Measurements from ENCODE around the gene KRT79. TPM values are rescaled to one million over a fixed set of nuclear protein-coding genes. Genes with fewer than 3 reads are reported as not detected.

Gene KRT79
- total and polyA plus RNA-seq, 8 donors: 0.09 TPM; not detected in 7

DNA sequence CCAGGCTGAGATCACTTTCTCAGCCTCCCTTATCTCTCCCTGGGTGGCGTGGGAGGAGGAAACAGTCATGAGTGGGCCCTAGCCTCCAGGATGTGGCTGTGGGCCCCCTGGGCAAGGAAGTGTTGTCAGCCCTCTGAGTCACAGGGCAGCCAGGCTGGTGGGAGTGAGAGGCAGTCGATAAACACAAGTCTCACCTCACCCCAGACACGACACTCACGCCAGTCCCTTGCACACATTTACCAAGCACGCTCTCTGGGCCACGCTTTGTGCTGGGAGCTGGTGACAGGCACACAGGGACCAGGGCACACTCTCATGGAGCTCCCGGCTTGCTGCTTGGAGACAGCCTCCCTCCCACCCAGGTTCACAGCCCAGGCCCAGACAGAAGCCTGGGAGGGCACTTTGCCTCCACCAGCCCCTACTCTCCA is 1.9 kb upstream of the KRT79 start:
- FAIRE-seq: no peak
- ATAC-seq: no peak
- Histone ChIP-seq H3K4me3 (no peak overlapping the region), H3K4me1 (no peaks in the 10 kb centered on the region), H3K36me3 (no peaks in the 10 kb centered on the region), H3K27me3 (no peaks in the 10 kb centered on the region), H3K27ac (no peak overlapping the region), H3K9me3 (no peaks in the 10 kb centered on the region)
- intact Hi-C loops (cut with DNase I): no loop called here
- DNase-seq: no peak
- TF ChIP-seq, protein P1, sequence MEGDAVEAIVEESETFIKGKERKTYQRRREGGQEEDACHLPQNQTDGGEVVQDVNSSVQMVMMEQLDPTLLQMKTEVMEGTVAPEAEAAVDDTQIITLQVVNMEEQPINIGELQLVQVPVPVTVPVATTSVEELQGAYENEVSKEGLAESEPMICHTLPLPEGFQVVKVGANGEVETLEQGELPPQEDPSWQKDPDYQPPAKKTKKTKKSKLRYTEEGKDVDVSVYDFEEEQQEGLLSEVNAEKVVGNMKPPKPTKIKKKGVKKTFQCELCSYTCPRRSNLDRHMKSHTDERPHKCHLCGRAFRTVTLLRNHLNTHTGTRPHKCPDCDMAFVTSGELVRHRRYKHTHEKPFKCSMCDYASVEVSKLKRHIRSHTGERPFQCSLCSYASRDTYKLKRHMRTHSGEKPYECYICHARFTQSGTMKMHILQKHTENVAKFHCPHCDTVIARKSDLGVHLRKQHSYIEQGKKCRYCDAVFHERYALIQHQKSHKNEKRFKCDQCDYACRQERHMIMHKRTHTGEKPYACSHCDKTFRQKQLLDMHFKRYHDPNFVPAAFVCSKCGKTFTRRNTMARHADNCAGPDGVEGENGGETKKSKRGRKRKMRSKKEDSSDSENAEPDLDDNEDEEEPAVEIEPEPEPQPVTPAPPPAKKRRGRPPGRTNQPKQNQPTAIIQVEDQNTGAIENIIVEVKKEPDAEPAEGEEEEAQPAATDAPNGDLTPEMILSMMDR (IDR thresholded peaks at IDR 0.05): no peak
- WGBS, 2 donors: 73 to 82% methylated on average over 7 of the region's 7 CpGs

DNA sequence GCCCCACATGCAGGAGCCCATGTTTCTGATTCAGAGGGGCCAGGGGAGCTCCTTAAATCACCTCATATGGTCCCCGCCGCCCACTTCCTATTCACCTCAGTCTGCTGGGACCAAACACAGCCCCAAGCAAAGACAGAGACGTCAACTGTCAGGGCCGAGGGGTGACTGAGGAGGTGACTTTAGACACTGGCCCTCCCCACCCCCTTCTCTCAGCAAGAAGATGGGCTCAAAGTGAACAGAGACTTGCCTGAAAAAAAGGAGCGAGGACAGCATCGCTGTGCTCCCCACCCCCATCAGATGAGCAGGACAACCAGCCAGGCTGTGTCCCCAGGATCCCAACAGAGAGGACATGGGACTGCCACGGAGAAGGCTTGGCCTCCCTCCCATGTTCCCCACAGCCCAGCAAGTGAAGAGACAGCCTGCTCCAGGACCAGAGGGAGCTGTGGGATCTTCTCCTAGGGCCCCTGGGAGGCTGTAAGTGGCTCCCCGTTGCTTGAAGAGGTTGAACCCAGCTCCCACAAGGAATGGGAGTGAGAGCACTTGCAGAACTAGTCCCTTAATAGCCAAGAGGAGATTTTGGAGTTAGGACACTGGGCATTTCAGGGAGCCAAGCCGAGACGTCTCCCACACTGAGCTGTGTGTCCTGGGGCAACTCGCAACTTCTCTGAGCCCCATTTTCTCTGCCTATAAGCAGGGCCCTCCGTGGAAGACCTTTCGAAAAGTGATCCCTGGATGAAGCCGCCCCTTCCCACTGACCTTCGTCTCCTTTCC is 1.3 kb upstream of the KRT79 start:
- Histone ChIP-seq H3K27me3 (no peaks in the 10 kb centered on the region), H3K36me3 (no peaks in the 10 kb centered on the region), H3K9me3 (no peaks in the 10 kb centered on the region), H3K4me1 (no peaks in the 10 kb centered on the region), H3K27ac (no peak overlapping the region), H3K4me3 (no peak overlapping the region)
- WGBS, 2 donors: 72 to 81% methylated on average over 15 of the region's 15 CpGs
- FAIRE-seq (no peak), DNase-seq (no peak), ATAC-seq (no peak)
- intact Hi-C loops (cut with DNase I): no loop called here
- TF ChIP-seq, protein P1 (IDR thresholded peaks at IDR 0.05): no peak

DNA sequence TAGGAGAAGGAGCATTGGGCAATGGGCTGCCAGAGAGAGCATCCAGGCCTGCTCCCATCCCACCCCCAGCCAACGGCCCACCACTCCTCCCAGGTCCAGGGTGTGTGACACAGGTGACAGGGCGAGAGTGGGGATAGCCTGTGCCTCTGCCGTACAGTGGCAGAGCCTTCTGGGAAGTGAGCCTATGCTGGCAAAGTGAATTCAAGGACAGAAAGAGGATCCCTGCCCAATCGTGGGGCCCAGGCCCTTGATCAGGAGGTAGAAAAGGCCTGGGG is 553 bp upstream of the KRT79 start:
- FAIRE-seq (no peak), DNase-seq (no peak), ATAC-seq (no peak)
- Histone ChIP-seq H3K36me3 (no peaks in the 10 kb centered on the region), H3K27me3 (no peaks in the 10 kb centered on the region), H3K27ac (no peak overlapping the region), H3K4me3 (no peak overlapping the region), H3K4me1 (no peaks in the 10 kb centered on the region), H3K9me3 (no peaks in the 10 kb centered on the region)
- TF ChIP-seq, protein P1 (IDR thresholded peaks at IDR 0.05): no peak
- intact Hi-C loops (cut with DNase I): no loop called here
- WGBS, 2 donors: 53 to 62% methylated on average over 4 of the region's 4 CpGs

DNA sequence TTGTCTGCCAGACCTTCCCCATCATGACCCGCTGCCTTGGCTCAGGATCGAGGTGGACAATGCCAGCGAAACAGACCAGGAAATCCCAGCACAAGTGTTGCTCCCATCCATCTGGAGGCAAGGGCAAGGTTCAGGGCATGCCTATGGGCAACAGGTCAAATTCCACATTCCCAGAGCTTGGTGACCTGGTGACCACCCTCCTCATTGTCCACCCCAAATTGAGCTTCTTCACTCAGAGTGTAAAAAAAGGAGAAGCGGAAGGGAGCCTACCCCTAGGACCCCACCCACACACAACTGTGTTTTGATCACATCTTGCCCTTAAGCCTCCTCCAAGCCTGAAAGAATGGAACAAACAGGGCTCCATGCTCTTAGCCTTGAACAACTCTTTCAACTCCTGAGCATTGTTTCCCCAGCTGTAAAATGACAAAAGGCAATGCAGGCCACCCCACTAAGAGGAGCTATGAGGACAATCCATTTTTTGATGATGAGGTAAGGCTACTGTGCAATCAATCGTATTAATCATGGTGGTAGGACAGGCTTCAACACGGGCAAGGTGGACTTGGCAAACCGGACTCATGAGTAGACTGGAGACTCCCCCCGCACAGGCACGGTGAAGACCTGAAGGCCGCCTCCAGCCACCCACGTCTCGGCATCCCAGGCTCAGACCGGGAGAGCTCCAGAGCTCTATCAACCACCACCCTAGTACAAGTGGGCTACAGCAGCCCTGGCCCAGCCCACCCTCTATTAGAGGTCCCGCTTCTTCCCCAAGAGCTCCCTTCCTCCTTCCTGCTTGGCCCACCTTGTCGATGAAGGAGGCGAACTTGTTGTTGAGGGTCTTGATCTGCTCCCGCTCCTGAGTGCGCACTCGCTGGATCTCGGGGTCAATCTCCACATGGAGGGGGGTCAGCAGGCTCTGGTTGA is 866 bp downstream of the KRT79 start:
- 84 to 87% methylated on average over 20 of the region's 20 CpGs for WGBS, 2 donors
- H3K4me3 ChIP-seq: no peak overlapping the region
- FAIRE-seq (no peak), DNase-seq (no peak), ATAC-seq (peak in 1 of 4 donors; percentile 44)
- no peaks in the 10 kb centered on the region for H3K9me3 ChIP-seq
- no peaks in the 10 kb centered on the region for H3K4me1 ChIP-seq
- H3K36me3 ChIP-seq: no peaks in the 10 kb centered on the region
- TF ChIP-seq, protein P1 (IDR thresholded peaks at IDR 0.05): no peak
- intact Hi-C loops (cut with DNase I): no loop called here
- H3K27ac ChIP-seq: no peak overlapping the region
- no peaks in the 10 kb centered on the region for H3K27me3 ChIP-seq

DNA sequence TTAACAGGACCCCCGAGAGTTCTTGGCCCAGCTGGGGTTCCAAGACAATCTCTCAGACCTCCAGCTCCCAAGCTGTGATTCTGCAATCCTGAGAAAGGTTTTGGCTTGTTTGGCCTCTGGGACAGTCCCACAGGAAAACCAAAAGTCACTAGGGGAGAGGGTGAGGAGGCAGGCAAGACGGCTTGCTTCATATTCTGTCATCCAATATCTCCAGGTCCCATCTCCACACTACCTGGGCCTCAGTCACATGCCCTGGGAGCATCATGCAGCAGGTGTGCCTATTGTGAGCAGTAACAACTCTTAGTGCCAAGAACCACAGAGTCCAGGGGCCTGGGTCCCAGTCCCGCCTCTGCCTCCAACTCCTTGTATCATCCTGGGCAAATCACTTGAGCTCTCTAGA is 1.7 kb downstream of the KRT79 start:
- DNase-seq (no peak), FAIRE-seq (no peak)

More for the DNA sequence above, 1.7 kb downstream of the KRT79 start:
- Histone ChIP-seq H3K4me1 (no peaks in the 10 kb centered on the region), H3K27ac (no peak overlapping the region), H3K9me3 (no peaks in the 10 kb centered on the region), H3K27me3 (no peaks in the 10 kb centered on the region), H3K36me3 (no peaks in the 10 kb centered on the region), H3K4me3 (no peak overlapping the region)
- whole genome bisulfite sequencing, 2 donors: 60 to 75% methylated on average over 3 of the region's 3 CpGs
- TF ChIP-seq, protein P1 (IDR thresholded peaks at IDR 0.05): no peak
- no peak for ATAC-seq
- intact Hi-C loops (cut with DNase I): no loop called here

Data from pancreas (tissue), 10 donors.